Endodermal cell (in vitro differentiated cells): Measurements from ENCODE around the gene RNF212. TPM values are rescaled to one million over a fixed set of nuclear protein-coding genes. Genes with fewer than 3 reads are reported as not detected.

ENCODE experiments used
- DNase-seq: peaks from one replicate; pipeline ENCODE4 v3.0.0-alpha.2; 2017
- H3K27ac ChIP-seq: 2 replicates; pipeline ENCODE4 v1.5.1; 2013; ENCODE audit warnings: mild to moderate bottlenecking, low read depth, low read length, moderate library complexity
- H3K27me3 ChIP-seq: 2 replicates; pipeline ENCODE4 v1.6.1; 2013; ENCODE audit warnings: mild to moderate bottlenecking, low read length, moderate library complexity; ENCODE audit not compliant: insufficient read depth, control insufficient read depth, poor library complexity, severe bottlenecking
- H3K36me3 ChIP-seq: 2 replicates; pipeline ENCODE4 v1.7.0; 2013; ENCODE audit warnings: mild to moderate bottlenecking, low read length, moderate library complexity; ENCODE audit not compliant: control insufficient read depth, insufficient read depth
- H3K4me1 ChIP-seq: one replicate; pipeline ENCODE4 v1.7.0; 2013; ENCODE audit warnings: low read length; ENCODE audit not compliant: control insufficient read depth, insufficient read depth
- H3K4me3 ChIP-seq: 2 replicates; pipeline ENCODE4 v1.5.1; 2013; ENCODE audit warnings: mild to moderate bottlenecking, low read length, moderate library complexity
- H3K9ac ChIP-seq: 2 replicates; pipeline ENCODE4 v1.6.1; 2013; ENCODE audit warnings: mild to moderate bottlenecking, low read length, moderate library complexity; ENCODE audit not compliant: poor library complexity, severe bottlenecking; ENCODE audit errors: extremely low read depth
- H3K9me3 ChIP-seq: 2 replicates; pipeline ENCODE4 v1.6.1; 2013; ENCODE audit warnings: mild to moderate bottlenecking, low read length, moderate library complexity; ENCODE audit not compliant: control insufficient read depth
- H3K27ac Mint-ChIP-seq: 2 replicates; pipeline ENCODE4 v1.8.0; 2020; ENCODE audit warnings: mixed read lengths
- H3K27me3 Mint-ChIP-seq: 2 replicates; pipeline ENCODE4 v1.8.0; 2021; ENCODE audit warnings: mild to moderate bottlenecking, mixed read lengths; ENCODE audit not compliant: insufficient read depth
- H3K36me3 Mint-ChIP-seq: 2 replicates; pipeline ENCODE4 v1.8.0; 2020; ENCODE audit warnings: low read depth, mixed read lengths
- H3K4me1 Mint-ChIP-seq: 2 replicates; pipeline ENCODE4 v1.8.0; 2020; ENCODE audit warnings: mixed read lengths
- H3K4me3 Mint-ChIP-seq: 2 replicates; pipeline ENCODE4 v1.8.0; 2020; ENCODE audit warnings: mild to moderate bottlenecking, moderate library complexity, mixed read lengths
- H3K9me3 Mint-ChIP-seq: 2 replicates; pipeline ENCODE4 v1.8.0; 2020; ENCODE audit warnings: mild to moderate bottlenecking, mixed read lengths
- WGBS, 2 experiments: methylation state at CpG; one replicate each; pipeline versions ENCODE4 v1.1.5 to v1.1.7; 2013; ENCODE audit warnings: missing lambda C conversion rate in 2 of 2, mixed read lengths in 1 of 2; ENCODE audit not compliant: insufficient coverage in 1 of 2, insufficient read length in 1 of 2; 5-methylcytosine and 5-hydroxymethylcytosine counted together
- total RNA-seq, 2 donors: library from RNA; stranded (reverse); fragmentation: NEBNext Ultra II Directional in 1 of 2; extraction: Animal tissue kit (Norgen Biotek cat#: 25700) in 1 of 2; gene quantifications; 2 replicates in 1 of 2; 3 replicates in 1 of 2; pipeline ENCODE4 v1.2.1, GENCODE V29; 2021
- TF ChIP-seq, protein P1 (sequence below): fragments of 200-600 bp; sonication (generic); conservative IDR thresholded peaks from 2 replicates; pipeline ENCODE4 v1.5.0; 2021; ENCODE audit warnings: antibody characterized with exemption, mild to moderate bottlenecking

RNF212 gene
- total RNA-seq, 2 donors from 2014 or later = 3.4 to 5.6 TPM

DNA sequence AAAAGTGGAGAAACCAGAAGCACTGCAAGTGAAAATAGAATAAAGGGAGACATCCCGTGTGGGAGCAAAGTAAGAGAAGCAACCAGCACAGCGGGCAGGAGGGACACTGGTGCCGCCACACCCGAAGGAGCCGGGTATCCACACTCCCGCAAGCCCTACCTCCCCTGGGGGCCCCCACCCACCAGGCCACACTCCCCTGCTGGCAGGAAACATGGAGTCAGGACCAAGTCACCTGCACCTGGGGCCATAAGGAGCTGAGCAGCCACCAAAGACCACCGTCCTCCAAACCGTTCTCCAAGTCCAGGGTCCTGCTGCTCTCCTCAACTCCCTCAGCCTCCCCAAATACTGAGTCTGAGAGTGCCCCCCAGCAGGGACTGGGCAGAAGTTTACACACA is 71.4 kb downstream of the RNF212 start:
- Histone ChIP-seq H3K27ac (no peak overlapping the region), H3K36me3 (no peaks in the 10 kb centered on the region), H3K27me3 (peaks cover 35% of the 10 kb centered on the region), H3K4me3 (no peak overlapping the region), H3K9ac (no peak overlapping the region), H3K4me1 (no peaks in the 10 kb centered on the region), H3K9me3 (no peaks in the 10 kb centered on the region)
- no peak for DNase-seq
- WGBS, 2 experiments = 17 to 88% methylated on average over 1 to 8 of the region's 8 CpGs
- peaks cover 2% of the 10 kb centered on the region for H3K9me3 Mint-ChIP-seq
- H3K27me3 Mint-ChIP-seq = peaks cover 26% of the 10 kb centered on the region
- H3K36me3 Mint-ChIP-seq = no peaks in the 10 kb centered on the region
- no peak overlapping the region for H3K27ac Mint-ChIP-seq
- H3K4me1 Mint-ChIP-seq = no peaks in the 10 kb centered on the region
- TF ChIP-seq, protein P1, sequence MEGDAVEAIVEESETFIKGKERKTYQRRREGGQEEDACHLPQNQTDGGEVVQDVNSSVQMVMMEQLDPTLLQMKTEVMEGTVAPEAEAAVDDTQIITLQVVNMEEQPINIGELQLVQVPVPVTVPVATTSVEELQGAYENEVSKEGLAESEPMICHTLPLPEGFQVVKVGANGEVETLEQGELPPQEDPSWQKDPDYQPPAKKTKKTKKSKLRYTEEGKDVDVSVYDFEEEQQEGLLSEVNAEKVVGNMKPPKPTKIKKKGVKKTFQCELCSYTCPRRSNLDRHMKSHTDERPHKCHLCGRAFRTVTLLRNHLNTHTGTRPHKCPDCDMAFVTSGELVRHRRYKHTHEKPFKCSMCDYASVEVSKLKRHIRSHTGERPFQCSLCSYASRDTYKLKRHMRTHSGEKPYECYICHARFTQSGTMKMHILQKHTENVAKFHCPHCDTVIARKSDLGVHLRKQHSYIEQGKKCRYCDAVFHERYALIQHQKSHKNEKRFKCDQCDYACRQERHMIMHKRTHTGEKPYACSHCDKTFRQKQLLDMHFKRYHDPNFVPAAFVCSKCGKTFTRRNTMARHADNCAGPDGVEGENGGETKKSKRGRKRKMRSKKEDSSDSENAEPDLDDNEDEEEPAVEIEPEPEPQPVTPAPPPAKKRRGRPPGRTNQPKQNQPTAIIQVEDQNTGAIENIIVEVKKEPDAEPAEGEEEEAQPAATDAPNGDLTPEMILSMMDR = no peak
- no peak overlapping the region for H3K4me3 Mint-ChIP-seq

DNA sequence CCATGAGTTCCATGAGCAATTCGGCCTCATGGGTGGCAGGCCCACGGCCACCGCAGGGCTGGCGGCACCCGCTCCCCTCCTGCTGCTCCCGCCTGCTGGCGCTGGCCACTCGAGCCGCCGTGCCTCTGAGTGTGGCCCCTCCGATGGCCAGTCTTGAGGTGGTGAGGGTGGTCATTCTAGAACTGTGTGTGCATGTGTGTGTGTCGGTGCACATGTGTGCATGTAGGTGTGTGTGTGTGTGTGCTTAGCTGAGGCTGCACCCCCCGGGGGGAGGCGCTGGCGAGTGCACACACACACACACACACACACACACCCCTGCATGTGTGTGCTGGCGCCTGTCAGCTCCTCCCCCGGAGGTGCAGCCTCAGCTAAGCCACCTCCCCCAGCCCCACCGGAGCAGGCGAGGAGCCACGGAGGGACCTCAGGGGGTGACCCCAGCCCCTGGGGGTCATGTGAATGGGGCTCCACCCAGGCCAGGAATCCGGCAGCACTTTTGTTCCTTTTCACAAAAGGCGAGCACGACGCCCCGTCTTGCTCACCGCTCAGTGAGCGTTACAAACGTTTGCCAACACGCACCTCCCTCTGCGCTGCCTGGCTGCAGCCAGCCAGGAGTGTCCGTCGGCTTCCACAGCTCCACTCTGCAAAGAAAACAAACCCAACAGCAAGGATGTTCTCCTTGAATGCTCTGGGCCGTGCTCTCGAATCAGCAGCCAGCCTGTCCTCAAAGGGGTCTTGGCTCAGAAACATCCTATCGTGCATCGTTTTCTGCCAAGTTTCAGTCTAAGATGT is 72.0 kb downstream of the RNF212 start:
- H3K9me3 Mint-ChIP-seq = no peaks in the 10 kb centered on the region
- Histone ChIP-seq H3K4me3 (no peak overlapping the region), H3K9ac (no peak overlapping the region), H3K4me1 (no peaks in the 10 kb centered on the region), H3K27ac (no peak overlapping the region), H3K36me3 (no peaks in the 10 kb centered on the region), H3K27me3 (peaks cover 29% of the 10 kb centered on the region), H3K9me3 (no peaks in the 10 kb centered on the region)
- WGBS, 2 experiments = 62 to 77% methylated on average over 15 to 33 of the region's 36 CpGs
- TF ChIP-seq, protein P1 = no peak
- no peaks in the 10 kb centered on the region for H3K36me3 Mint-ChIP-seq
- H3K27ac Mint-ChIP-seq = no peak overlapping the region
- H3K4me3 Mint-ChIP-seq = no peak overlapping the region
- DNase-seq = peak; percentile 65
- H3K27me3 Mint-ChIP-seq = peaks cover 23% of the 10 kb centered on the region
- H3K4me1 Mint-ChIP-seq = no peaks in the 10 kb centered on the region

DNA sequence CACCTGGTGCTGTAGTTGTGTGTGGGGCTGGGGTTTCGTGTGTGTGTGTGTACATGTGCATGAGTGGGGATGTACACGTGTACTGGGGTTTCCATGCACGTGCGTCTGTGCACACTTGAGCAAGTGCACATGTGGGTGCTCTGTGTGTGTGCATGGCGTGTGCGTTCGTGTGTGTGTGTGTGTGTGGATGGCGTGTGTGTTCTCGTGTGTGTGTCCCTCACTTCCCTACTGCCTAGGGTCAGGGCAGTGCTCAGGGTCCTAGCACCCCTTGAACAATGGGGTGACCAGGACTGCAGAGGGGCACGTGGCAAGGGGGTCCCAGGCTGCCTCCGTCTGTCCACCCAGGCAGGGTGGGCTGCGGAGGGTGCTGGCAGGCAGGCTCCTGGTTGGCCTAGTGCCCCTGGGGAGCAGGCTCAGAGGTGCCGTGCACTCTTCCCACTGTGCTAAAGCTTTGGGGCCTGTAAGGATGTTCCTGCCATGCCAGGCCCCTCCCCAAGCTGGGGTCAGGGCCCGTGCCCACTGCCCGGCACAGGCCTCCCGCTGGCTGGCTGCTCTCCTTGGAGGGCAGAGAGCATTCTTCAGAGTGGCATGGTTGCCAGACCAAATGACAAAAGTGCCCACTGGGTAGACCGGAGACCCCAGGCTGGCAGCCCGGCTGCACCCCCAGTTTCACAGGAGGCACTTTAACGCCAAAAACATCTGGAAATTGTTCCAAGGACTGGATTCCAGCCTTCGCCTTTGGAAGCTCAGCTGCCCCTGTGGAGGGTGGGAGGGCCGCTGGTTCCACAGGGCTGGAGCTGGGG is 72.8 kb downstream of the RNF212 start:
- Histone ChIP-seq H3K9me3 (no peaks in the 10 kb centered on the region), H3K9ac (no peak overlapping the region), H3K36me3 (no peaks in the 10 kb centered on the region), H3K27ac (no peak overlapping the region), H3K4me3 (no peak overlapping the region), H3K27me3 (peaks cover 25% of the 10 kb centered on the region), H3K4me1 (no peaks in the 10 kb centered on the region)
- Mint-ChIP-seq H3K27ac (peak overlapping the region; percentile 55), H3K9me3 (no peaks in the 10 kb centered on the region), H3K27me3 (peaks cover 22% of the 10 kb centered on the region), H3K4me3 (no peak overlapping the region), H3K4me1 (no peaks in the 10 kb centered on the region), H3K36me3 (no peaks in the 10 kb centered on the region)
- DNase-seq = no peak
- TF ChIP-seq, protein P1 = no peak
- 92 to 97% methylated on average over 11 to 21 of the region's 21 CpGs for WGBS, 2 experiments
